Activated CD8-positive, alpha-beta memory T cell treated with anti-CD3 and anti-CD28 coated beads, Interleukin-2, amount 10 ng/mL, durations not matched to agents 7 days and 5 days (primary cell): ENCODE results near the gene UBR1. TPM values are rescaled to one million over a fixed set of nuclear protein-coding genes. Genes with fewer than 3 reads are reported as not detected.

ENCODE experiments used
- ATAC-seq: fragments of 150-1000 bp; cut with Tn5 transposase; one replicate; pipeline ENCODE4 v1.10.0; 2021; ENCODE audit warnings: moderate library complexity
- CTCF ChIA-PET: fragments of 350-600 bp; sonication (Branson Sonifier 250); formaldehyde crosslinking; loops from one replicate; lab custom pipeline; 2021; ENCODE audit warnings: antibody characterized with exemption; lab: Charles Lee
- DNase-seq: peaks from one replicate; pipeline ENCODE4 v3.0.0-alpha.2; 2020
- H3K27ac Mint-ChIP-seq: one replicate; pipeline ENCODE4 v1.8.0; 2021; ENCODE audit warnings: mild to moderate bottlenecking, mixed read lengths
- H3K27me3 Mint-ChIP-seq: one replicate; pipeline ENCODE4 v1.8.0; 2021; ENCODE audit warnings: mixed read lengths
- H3K36me3 Mint-ChIP-seq: one replicate; pipeline ENCODE4 v1.8.0; 2021; ENCODE audit warnings: mild to moderate bottlenecking, mixed read lengths
- H3K4me1 Mint-ChIP-seq: one replicate; pipeline ENCODE4 v1.8.0; 2021; ENCODE audit warnings: mixed read lengths
- H3K4me3 Mint-ChIP-seq: one replicate; pipeline ENCODE4 v1.8.0; 2021; ENCODE audit warnings: mild to moderate bottlenecking, moderate library complexity, mixed read lengths
- H3K9me3 Mint-ChIP-seq: one replicate; pipeline ENCODE4 v1.8.0; 2022; ENCODE audit warnings: low read depth, mixed read lengths
- total RNA-seq, 2 experiments: library from RNA; stranded (reverse); gene quantifications; one replicate each; pipeline ENCODE4 v1.2.3, GENCODE V29; 2021

Gene UBR1
- total RNA-seq, 2 experiments from 2014 or later = 34.9 to 42.1 TPM

DNA sequence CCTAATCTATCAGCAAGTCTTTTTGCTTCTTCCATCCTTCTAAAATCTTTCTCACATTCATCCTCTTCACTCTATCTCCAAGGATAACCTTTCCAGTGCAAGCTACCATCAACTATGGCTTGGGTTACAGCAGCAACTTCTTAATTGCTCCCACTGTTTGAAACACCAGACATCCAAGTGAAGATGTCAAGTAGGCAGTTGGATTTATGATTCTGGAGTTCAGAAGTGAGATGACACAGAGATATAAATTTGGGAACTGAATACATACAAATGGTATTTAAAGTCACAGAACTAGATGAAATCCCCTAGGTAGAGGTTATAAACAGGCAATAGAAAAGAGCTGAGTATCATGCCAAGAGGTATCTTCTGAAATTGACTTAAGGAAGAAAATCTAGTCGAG lies 3.7 kb downstream of the UBR1 start:
- CTCF ChIA-PET = interaction anchor here (0.7 kb wide), 1 partner anchor 34 kb away, joined by 3 read pairs; no protein-coding TSS in a partner anchor
- Mint-ChIP-seq H3K27ac (no peak overlapping the region), H3K4me3 (no peak overlapping the region), H3K36me3 (peaks cover 45% of the 10 kb centered on the region), H3K4me1 (peaks cover 58% of the 10 kb centered on the region), H3K9me3 (no peaks in the 10 kb centered on the region), H3K27me3 (no peaks in the 10 kb centered on the region)
- ATAC-seq (no peak), DNase-seq (no peak)

- ATAC-seq (no peak), DNase-seq (no peak)
- Mint-ChIP-seq H3K9me3 (no peaks in the 10 kb centered on the region), H3K27ac (peak overlapping the region; percentile 73), H3K4me1 (peaks cover 57% of the 10 kb centered on the region), H3K36me3 (peaks cover 50% of the 10 kb centered on the region), H3K27me3 (no peaks in the 10 kb centered on the region), H3K4me3 (no peak overlapping the region)
- CTCF ChIA-PET = no interaction called here
Measured at GRCh38 chr15:43100971-43101370, 4.9 kb downstream of the UBR1 start.

DNA sequence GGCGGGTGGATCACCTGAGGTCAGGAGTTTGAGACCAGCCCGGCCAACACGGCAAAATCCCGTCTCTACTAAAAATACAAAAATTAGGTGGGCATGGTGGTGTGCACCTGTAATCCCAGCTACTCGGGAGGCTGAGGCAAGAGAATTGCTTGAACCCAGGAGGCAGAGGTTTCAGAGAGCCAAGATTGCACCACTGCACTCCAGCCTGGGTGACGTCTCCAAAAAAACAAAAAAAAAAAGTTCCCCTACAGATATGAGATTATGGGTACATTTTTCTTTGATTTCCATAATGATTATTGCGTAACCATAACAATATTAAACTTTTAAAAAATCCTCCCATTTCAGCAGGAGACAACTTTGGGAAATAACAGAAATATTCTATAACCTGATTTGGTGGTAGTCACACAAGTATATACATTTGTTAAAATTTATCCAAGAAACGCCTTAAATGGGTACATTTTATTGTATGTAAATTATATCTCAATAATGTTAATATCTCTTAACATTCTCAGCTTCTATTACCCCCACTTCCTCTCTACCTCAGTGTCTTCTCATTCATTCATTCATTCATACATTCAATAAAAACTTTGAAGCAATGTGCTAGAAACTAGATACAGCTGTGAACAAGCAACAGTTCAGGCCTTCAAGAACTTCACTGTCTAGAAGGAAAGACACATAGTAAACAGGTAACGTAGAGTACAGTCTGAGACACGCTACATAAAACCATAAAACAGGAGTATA lies 6.6 kb downstream of the UBR1 start:
- no peak for DNase-seq
- peaks cover 60% of the 10 kb centered on the region for H3K36me3 Mint-ChIP-seq
- H3K27ac Mint-ChIP-seq = no peak overlapping the region
- H3K9me3 Mint-ChIP-seq = no peaks in the 10 kb centered on the region
- no peaks in the 10 kb centered on the region for H3K27me3 Mint-ChIP-seq
- ATAC-seq = no peak
- no peak overlapping the region for H3K4me3 Mint-ChIP-seq
- CTCF ChIA-PET = no interaction called here
- H3K4me1 Mint-ChIP-seq = peaks cover 58% of the 10 kb centered on the region

DNA sequence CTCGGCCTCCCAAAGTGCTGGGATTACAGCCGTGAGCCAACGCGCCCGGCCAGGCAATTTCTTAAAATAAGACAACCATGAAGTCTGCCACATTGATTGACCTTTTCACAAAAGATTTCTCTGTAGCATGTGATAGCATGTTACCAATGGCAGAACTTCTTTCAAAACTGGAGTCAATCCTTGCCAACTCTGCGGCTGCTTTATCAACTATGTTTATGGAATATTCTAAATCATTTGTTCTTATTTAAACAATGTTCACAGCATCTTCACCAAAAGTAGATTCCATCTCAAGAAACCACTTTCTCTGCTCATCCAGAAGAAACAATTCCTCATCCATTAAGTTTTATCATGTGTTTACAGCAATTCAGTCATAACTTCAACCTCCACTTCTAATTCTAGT lies 9.4 kb downstream of the UBR1 start:
- Mint-ChIP-seq H3K36me3 (peaks cover 53% of the 10 kb centered on the region), H3K27me3 (no peaks in the 10 kb centered on the region), H3K27ac (no peak overlapping the region), H3K9me3 (no peaks in the 10 kb centered on the region), H3K4me1 (peaks cover 36% of the 10 kb centered on the region), H3K4me3 (no peak overlapping the region)
- no peak for ATAC-seq
- CTCF ChIA-PET = no interaction called here
- DNase-seq = no peak

DNA sequence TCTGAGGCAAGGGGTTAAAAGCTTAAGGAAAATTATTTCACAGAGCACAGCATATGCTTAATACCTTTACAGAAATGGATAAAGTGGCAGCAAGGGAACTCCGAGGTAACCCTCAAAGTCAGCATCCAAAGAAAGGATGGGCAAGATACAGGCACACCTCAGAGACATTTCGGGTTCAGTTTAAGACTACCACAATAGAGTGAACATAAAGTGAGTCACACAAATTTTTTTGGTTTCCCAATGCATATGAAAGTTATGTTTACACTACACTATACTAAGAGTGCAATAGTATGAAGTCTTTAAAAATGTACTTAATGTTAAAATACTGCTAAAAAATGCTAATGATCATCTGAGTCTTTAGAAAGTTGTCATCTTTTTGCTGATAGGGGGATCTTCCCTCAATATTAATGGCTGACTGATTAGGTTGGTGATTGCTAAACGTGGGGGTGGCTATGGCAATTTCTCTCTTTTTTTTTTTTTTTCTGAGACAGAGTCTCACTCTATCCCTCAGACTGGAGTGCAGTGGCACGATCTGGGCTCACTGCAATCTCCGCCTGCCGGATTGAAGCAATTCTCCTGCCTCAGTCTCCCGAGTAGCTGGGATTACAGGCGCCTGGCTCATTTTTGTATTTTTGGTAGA lies 10.0 kb downstream of the UBR1 start:
- CTCF ChIA-PET = interaction anchor here (0.5 kb wide), 1 partner anchor 101 kb away, joined by 3 read pairs; no protein-coding TSS in a partner anchor
- peaks cover 50% of the 10 kb centered on the region for H3K36me3 Mint-ChIP-seq
- no peak overlapping the region for H3K27ac Mint-ChIP-seq
- no peak overlapping the region for H3K4me3 Mint-ChIP-seq
- ATAC-seq = no peak
- DNase-seq = no peak
- H3K9me3 Mint-ChIP-seq = no peaks in the 10 kb centered on the region
- H3K4me1 Mint-ChIP-seq = peaks cover 30% of the 10 kb centered on the region
- H3K27me3 Mint-ChIP-seq = no peaks in the 10 kb centered on the region

DNA sequence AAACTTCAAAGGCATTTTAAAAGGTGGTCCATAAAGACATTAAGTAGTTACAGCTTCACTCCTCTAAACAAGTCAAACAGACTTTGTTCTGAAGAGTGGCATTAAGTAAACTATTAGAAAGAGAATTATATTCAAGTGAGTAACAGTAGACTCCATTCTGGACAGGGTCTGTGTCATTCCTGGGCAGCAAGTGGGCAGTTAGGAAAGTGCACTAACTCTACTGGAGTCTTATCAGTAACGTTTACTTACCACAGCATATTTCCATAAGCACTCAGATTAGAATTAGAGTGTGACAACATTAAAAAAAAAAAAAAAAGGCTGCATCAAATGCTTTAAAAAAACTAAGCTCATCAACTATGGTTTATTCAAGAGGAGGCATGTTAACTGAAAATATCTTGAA lies 10.6 kb downstream of the UBR1 start:
- ATAC-seq (no peak), DNase-seq (no peak)
- peaks cover 47% of the 10 kb centered on the region for H3K36me3 Mint-ChIP-seq
- no peak overlapping the region for H3K4me3 Mint-ChIP-seq
- no peaks in the 10 kb centered on the region for H3K9me3 Mint-ChIP-seq
- CTCF ChIA-PET = no interaction called here
- no peak overlapping the region for H3K27ac Mint-ChIP-seq
- H3K27me3 Mint-ChIP-seq = no peaks in the 10 kb centered on the region
- H3K4me1 Mint-ChIP-seq = peaks cover 27% of the 10 kb centered on the region

- Mint-ChIP-seq H3K9me3 (no peaks in the 10 kb centered on the region), H3K36me3 (peaks cover 47% of the 10 kb centered on the region), H3K4me3 (no peak overlapping the region), H3K27ac (no peak overlapping the region), H3K27me3 (no peaks in the 10 kb centered on the region), H3K4me1 (peaks cover 23% of the 10 kb centered on the region)
- DNase-seq = no peak
- no peak for ATAC-seq
- CTCF ChIA-PET = no interaction called here
Measured at GRCh38 chr15:43094416-43095030, 11.3 kb downstream of the UBR1 start.

GRCh38 chr15:43093026-43093425 lies 12.8 kb downstream of the UBR1 start:
- peaks cover 48% of the 10 kb centered on the region for H3K36me3 Mint-ChIP-seq
- CTCF ChIA-PET = no interaction called here
- no peak for DNase-seq
- peaks cover 24% of the 10 kb centered on the region for H3K4me1 Mint-ChIP-seq
- H3K4me3 Mint-ChIP-seq = no peak overlapping the region
- no peak for ATAC-seq
- H3K27me3 Mint-ChIP-seq = no peaks in the 10 kb centered on the region
- no peak overlapping the region for H3K27ac Mint-ChIP-seq
- no peaks in the 10 kb centered on the region for H3K9me3 Mint-ChIP-seq

DNA sequence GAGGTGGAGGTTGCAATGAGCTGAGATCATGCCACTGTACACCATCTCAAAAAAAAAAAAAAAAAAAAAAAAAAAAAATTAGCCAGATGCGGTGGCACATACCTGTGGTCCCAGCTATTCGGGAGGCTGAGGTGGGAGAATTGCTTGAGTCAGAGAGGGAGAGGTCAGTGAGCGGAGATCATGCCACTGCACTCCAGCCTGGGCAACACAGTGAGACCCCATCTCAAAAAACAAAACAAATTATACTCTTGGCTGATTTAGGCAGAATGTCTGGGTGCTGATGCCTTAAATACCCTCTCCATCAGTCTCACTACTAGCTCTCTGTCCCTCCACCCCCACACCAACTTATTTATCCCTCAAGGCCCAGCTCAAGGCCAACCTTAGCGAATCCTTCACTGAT lies 14.0 kb downstream of the UBR1 start:
- ATAC-seq = no peak
- Mint-ChIP-seq H3K27me3 (no peaks in the 10 kb centered on the region), H3K4me1 (peaks cover 21% of the 10 kb centered on the region), H3K27ac (no peak overlapping the region), H3K9me3 (no peaks in the 10 kb centered on the region), H3K36me3 (peaks cover 43% of the 10 kb centered on the region), H3K4me3 (no peak overlapping the region)
- CTCF ChIA-PET = interaction anchor here (1.0 to 2.6 kb wide), 2 partner anchors 12 to 51 kb away, joined by 3 to 6 read pairs; no protein-coding TSS in a partner anchor
- no peak for DNase-seq

DNA sequence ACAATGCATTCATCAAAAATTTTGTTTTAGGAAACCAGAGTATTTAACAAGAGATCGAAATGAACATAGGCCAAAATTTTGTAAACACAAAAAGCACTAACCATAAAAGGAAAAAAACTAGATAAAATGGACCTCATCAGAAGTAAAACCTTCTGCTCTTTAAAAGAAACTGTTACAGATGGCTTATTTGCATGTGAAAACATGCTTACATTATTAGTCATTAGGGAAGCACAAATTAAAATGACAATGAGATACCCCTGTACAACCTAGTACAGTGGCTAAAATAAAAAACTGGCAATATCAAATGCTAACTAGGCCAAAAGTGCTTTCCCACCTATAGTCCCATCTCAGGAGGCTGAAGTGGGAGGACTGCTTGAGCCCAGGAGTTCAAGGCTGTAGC lies 19.3 kb downstream of the UBR1 start:
- H3K27ac Mint-ChIP-seq = no peak overlapping the region
- CTCF ChIA-PET = no interaction called here
- DNase-seq (no peak), ATAC-seq (no peak)
- H3K9me3 Mint-ChIP-seq = no peaks in the 10 kb centered on the region
- H3K36me3 Mint-ChIP-seq = peaks cover 44% of the 10 kb centered on the region
- peaks cover 23% of the 10 kb centered on the region for H3K4me1 Mint-ChIP-seq
- H3K27me3 Mint-ChIP-seq = no peaks in the 10 kb centered on the region
- H3K4me3 Mint-ChIP-seq = no peak overlapping the region

- DNase-seq (no peak), ATAC-seq (no peak)
- CTCF ChIA-PET = interaction anchor here (0.9 kb wide), 1 partner anchor 23 kb away, joined by 3 read pairs; no protein-coding TSS in a partner anchor
- Mint-ChIP-seq H3K4me3 (no peak overlapping the region), H3K27me3 (no peaks in the 10 kb centered on the region), H3K27ac (peak overlapping the region; percentile 6), H3K36me3 (peaks cover 46% of the 10 kb centered on the region), H3K9me3 (no peaks in the 10 kb centered on the region), H3K4me1 (peaks cover 23% of the 10 kb centered on the region)
Measured at GRCh38 chr15:43085921-43086320, 19.9 kb downstream of the UBR1 start.

- no peaks in the 10 kb centered on the region for H3K27me3 Mint-ChIP-seq
- no peak overlapping the region for H3K4me3 Mint-ChIP-seq
- H3K27ac Mint-ChIP-seq = no peak overlapping the region
- CTCF ChIA-PET = no interaction called here
- ATAC-seq = no peak
- H3K36me3 Mint-ChIP-seq = peaks cover 51% of the 10 kb centered on the region
- H3K9me3 Mint-ChIP-seq = no peaks in the 10 kb centered on the region
- H3K4me1 Mint-ChIP-seq = peaks cover 23% of the 10 kb centered on the region
- DNase-seq = no peak
Measured at GRCh38 chr15:43082509-43082908, 23.3 kb downstream of the UBR1 start.

DNA sequence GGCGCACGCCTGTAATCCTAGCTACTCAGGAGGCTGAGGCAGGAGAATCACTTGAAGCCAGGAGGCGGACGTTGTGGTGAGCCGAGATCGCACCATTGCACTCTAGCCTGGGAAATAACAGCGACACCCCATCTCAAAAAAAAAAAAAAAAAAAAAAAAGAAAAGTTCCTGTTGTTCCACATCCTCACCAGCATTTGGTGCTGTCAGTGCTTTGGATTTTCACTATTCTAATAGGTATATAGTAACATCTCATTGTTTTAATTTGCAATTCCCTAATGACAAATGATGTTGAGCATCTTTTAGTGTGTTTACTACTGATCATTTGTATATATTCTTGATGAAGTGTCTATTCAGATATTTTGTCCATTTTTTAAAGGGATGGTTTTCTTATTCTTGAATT lies 24.6 kb downstream of the UBR1 start:
- Mint-ChIP-seq H3K9me3 (no peaks in the 10 kb centered on the region), H3K36me3 (peaks cover 47% of the 10 kb centered on the region), H3K4me3 (no peak overlapping the region), H3K4me1 (peaks cover 16% of the 10 kb centered on the region), H3K27me3 (no peaks in the 10 kb centered on the region), H3K27ac (no peak overlapping the region)
- no peak for DNase-seq
- no peak for ATAC-seq
- CTCF ChIA-PET = no interaction called here
